ENCODE results near the gene PRLR. TPM values are rescaled to one million over a fixed set of nuclear protein-coding genes. Genes with fewer than 3 reads are reported as not detected.

PRLR gene
- total and polyA plus RNA-seq, 9 of the 15 experiments (the other 6 are each of a cell fraction or from before 2014, with no cell fraction given), result 0.02 TPM; not detected in 8

DNA sequence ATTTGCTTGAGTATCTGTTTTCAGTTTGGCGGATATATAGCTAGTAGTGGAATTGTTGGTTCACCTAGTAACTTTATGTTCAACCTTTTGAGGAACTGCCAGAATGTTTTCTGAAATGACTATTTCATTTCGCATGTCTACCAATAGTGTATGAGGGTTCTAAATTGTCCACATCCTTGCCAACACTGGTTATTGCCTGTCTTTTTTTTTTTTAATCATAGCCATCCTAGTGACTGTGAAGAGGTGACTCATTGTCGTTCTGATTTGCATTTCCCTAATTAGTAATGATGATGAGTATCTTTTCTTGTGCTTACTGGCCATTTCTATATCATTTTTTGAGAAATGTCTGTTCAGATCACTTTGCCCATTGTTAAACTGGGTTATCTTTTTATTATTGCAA lies 52.5 kb downstream of the PRLR start:
- TF ChIP-seq, protein P1, sequence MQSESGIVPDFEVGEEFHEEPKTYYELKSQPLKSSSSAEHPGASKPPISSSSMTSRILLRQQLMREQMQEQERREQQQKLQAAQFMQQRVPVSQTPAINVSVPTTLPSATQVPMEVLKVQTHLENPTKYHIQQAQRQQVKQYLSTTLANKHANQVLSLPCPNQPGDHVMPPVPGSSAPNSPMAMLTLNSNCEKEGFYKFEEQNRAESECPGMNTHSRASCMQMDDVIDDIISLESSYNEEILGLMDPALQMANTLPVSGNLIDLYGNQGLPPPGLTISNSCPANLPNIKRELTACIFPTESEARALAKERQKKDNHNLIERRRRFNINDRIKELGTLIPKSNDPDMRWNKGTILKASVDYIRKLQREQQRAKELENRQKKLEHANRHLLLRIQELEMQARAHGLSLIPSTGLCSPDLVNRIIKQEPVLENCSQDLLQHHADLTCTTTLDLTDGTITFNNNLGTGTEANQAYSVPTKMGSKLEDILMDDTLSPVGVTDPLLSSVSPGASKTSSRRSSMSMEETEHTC (IDR thresholded peaks at IDR 0.05), result no peak
- TF ChIP-seq TBP (optimal IDR thresholded peaks at IDR 0.05; ENCODE audit: low read depth, low read length), result no peak
- TF ChIP-seq ZNF12 (CRISPR knock-in tag; IDR thresholded peaks at IDR 0.05), result no peak
- no peak for TF ChIP-seq RBM17 (IDR thresholded peaks at IDR 0.05; ENCODE audit: borderline replicate concordance, low read depth, low read length)
- TF ChIP-seq, protein P2, sequence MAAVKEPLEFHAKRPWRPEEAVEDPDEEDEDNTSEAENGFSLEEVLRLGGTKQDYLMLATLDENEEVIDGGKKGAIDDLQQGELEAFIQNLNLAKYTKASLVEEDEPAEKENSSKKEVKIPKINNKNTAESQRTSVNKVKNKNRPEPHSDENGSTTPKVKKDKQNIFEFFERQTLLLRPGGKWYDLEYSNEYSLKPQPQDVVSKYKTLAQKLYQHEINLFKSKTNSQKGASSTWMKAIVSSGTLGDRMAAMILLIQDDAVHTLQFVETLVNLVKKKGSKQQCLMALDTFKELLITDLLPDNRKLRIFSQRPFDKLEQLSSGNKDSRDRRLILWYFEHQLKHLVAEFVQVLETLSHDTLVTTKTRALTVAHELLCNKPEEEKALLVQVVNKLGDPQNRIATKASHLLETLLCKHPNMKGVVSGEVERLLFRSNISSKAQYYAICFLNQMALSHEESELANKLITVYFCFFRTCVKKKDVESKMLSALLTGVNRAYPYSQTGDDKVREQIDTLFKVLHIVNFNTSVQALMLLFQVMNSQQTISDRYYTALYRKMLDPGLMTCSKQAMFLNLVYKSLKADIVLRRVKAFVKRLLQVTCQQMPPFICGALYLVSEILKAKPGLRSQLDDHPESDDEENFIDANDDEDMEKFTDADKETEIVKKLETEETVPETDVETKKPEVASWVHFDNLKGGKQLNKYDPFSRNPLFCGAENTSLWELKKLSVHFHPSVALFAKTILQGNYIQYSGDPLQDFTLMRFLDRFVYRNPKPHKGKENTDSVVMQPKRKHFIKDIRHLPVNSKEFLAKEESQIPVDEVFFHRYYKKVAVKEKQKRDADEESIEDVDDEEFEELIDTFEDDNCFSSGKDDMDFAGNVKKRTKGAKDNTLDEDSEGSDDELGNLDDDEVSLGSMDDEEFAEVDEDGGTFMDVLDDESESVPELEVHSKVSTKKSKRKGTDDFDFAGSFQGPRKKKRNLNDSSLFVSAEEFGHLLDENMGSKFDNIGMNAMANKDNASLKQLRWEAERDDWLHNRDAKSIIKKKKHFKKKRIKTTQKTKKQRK (IDR thresholded peaks at IDR 0.05; ENCODE audit: borderline replicate concordance, low read depth, low read length), result no peak
- TF ChIP-seq, protein P3, sequence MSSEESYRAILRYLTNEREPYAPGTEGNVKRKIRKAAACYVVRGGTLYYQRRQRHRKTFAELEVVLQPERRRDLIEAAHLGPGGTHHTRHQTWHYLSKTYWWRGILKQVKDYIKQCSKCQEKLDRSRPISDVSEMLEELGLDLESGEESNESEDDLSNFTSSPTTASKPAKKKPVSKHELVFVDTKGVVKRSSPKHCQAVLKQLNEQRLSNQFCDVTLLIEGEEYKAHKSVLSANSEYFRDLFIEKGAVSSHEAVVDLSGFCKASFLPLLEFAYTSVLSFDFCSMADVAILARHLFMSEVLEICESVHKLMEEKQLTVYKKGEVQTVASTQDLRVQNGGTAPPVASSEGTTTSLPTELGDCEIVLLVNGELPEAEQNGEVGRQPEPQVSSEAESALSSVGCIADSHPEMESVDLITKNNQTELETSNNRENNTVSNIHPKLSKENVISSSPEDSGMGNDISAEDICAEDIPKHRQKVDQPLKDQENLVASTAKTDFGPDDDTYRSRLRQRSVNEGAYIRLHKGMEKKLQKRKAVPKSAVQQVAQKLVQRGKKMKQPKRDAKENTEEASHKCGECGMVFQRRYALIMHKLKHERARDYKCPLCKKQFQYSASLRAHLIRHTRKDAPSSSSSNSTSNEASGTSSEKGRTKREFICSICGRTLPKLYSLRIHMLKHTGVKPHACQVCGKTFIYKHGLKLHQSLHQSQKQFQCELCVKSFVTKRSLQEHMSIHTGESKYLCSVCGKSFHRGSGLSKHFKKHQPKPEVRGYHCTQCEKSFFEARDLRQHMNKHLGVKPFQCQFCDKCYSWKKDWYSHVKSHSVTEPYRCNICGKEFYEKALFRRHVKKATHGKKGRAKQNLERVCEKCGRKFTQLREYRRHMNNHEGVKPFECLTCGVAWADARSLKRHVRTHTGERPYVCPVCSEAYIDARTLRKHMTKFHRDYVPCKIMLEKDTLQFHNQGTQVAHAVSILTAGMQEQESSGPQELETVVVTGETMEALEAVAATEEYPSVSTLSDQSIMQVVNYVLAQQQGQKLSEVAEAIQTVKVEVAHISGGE (CRISPR knock-in tag; IDR thresholded peaks at IDR 0.05), result no peak
- TF ChIP-seq MAFK (IDR thresholded peaks at IDR 0.05; ENCODE audit: low read length), result no peak
- TF ChIP-seq MTF1 (CRISPR knock-in tag; IDR thresholded peaks at IDR 0.05; ENCODE audit: borderline replicate concordance), result no peak
- no peak for TF ChIP-seq ZKSCAN3 (CRISPR knock-in tag; IDR thresholded peaks at IDR 0.05)
- no peak for TF ChIP-seq CCAR2 (IDR thresholded peaks at IDR 0.05; ENCODE audit: low read depth, low read length)
- no peak for TF ChIP-seq NR2C2 (CRISPR knock-in tag; IDR thresholded peaks at IDR 0.05)
- no peak for TF ChIP-seq NR2C2 (tag; IDR thresholded peaks at IDR 0.05)
- TF ChIP-seq ZNF431 (CRISPR knock-in tag; IDR thresholded peaks at IDR 0.05), result no peak
- no peak for TF ChIP-seq ZNF717 (CRISPR knock-in tag; IDR thresholded peaks at IDR 0.05)
- H3K27me3 ChIP-seq (ENCODE audit: control insufficient read depth in 2 of 2, insufficient read depth in 2 of 2, low read length in 2 of 2), result no peaks in the 10 kb centered on the region; a peak in 1 of 5 replicates
- CTCF ChIA-PET (ENCODE audit: low intra/inter-chr PET ratio), result no interaction called here
- no peaks in the 10 kb centered on the region for H3K36me3 ChIP-seq (ENCODE audit: control insufficient read depth, insufficient read depth, low read length)
- 2% methylated on average over 3 of the region's 3 CpGs for WGBS (ENCODE audit: insufficient coverage, low coverage, missing lambda C conversion rate)
- no peaks in the 10 kb centered on the region for H3K9me3 ChIP-seq (replicated peaks; ENCODE audit: control insufficient read depth, insufficient read depth, low read depth, low read length)
- intact Hi-C loops (cut with micrococcal nuclease) (no loop called here), in situ Hi-C loops (cut with MboI) (loop anchor here (25.0 kb wide), 1 partner anchor 690 kb away; no protein-coding TSS in a partner anchor)
- H3K27ac ChIP-seq (ENCODE audit: extremely low read depth, low read depth, low read length), result no peak overlapping the region
- H3K9me1 ChIP-seq (ENCODE audit: control insufficient read depth, insufficient read depth, low read length), result no peaks in the 10 kb centered on the region
- H3K4me2 ChIP-seq (ENCODE audit: insufficient read depth, low read length), result no peak overlapping the region
- DNase-seq (ENCODE audit: extremely low read depth in 1 of 4, low spot score in 3 of 4) (no peak), FAIRE-seq (no peak), ATAC-seq (no peak)
- H3K4me1 ChIP-seq (replicated peaks in 1 of 2; ENCODE audit: control insufficient read depth in 2 of 2, insufficient read depth in 2 of 2, low read length in 2 of 2), result no peaks in the 10 kb centered on the region
- no peaks in the 10 kb centered on the region for H4K20me1 ChIP-seq (replicated peaks; ENCODE audit: control insufficient read depth, insufficient read depth, low read length)
- no TSS peak for BruUV-seq (replicated peaks)
- H3K9ac ChIP-seq (ENCODE audit: insufficient read depth in 1 of 2, low read depth in 2 of 2, low read length in 2 of 2), result no peak overlapping the region
- H3K79me2 ChIP-seq (ENCODE audit: control insufficient read depth, insufficient read depth, low read length), result no peaks in the 10 kb centered on the region
- no peak overlapping the region for H3K4me3 ChIP-seq
- no peak overlapping the region for H2AFZ ChIP-seq (ENCODE audit: low read depth, low read length)
- POLR2A ChIA-PET, result no interaction called here

Data from K562 (cell line).